Measurements from ENCODE around the gene SPTLC3. TPM values are rescaled to one million over a fixed set of nuclear protein-coding genes. Genes with fewer than 3 reads are reported as not detected.

SPTLC3 gene
- total and polyA plus RNA-seq, 2 of the 13 experiments (the other 11 are each of a cell fraction or from before 2014, with no cell fraction given) = 20.5 to 95.6 TPM

DNA sequence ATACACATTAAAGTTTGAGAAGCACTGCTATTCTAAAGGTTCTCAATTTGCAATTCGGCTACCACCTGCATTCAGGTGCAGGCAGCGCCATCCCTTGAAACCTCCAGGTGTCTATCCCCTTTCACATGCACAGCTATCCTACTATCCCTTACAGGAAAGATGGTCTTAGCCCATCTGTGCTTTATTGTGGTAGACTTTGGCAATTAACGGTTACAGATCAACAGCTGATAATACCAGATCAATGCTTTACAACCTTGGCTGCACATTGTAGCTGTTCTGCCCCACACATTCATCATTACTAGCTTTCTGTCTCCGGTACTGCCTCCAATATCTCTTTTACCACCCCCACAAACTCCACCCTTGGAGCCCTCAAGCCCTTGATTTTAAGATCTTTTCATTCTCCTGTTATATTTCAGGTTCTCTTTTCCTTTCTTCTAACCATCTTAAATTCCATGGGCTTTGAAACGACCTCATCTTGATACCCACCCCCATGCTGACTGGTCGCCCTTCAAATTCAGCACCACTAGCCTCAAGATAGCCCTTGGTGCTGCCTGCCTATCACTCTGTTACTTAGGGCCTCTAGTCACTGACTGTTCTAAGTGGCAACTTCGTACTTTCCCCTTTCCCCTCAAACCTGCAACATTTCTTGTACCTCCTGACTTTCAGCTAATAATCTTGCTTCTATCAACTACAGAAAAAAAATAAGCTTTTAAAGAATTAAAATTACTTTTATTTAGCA, 50.8 kb downstream of the SPTLC3 start (continued):
- no peak for TF ChIP-seq MED13 (CRISPR knock-in tag; IDR thresholded peaks at IDR 0.05)
- TF ChIP-seq NCOA1 (CRISPR knock-in tag; IDR thresholded peaks at IDR 0.05) = 0 out of 2 replicates have a peak, but pooled peaks have one; percentile 17
- TF ChIP-seq STAG1 (CRISPR knock-in tag; IDR thresholded peaks at IDR 0.05) = no peak
- no peak for TF ChIP-seq SSRP1 (CRISPR knock-in tag; IDR thresholded peaks at IDR 0.05)
- peak; percentile 15 for TF ChIP-seq XRCC5 (optimal IDR thresholded peaks at IDR 0.05; ENCODE audit: low read length)
- TF ChIP-seq, protein P1, sequence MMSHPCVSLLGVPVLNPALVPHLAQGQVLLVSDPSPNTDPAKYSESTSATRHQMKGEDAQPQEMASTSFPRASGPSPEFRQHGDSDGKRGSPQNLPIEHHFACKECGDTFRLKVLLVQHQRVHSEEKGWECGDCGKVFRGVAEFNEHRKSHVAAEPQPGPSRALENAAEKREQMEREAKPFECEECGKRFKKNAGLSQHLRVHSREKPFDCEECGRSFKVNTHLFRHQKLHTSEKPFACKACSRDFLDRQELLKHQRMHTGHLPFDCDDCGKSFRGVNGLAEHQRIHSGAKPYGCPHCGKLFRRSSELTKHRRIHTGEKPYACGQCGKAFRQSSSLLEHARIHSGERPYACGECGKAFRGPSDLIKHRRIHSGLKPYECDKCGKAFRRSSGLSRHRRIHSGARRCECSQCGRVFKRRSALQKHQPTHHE (CRISPR knock-in tag; IDR thresholded peaks at IDR 0.05; ENCODE audit: borderline replicate concordance) = no peak
- no peak for TF ChIP-seq ZNF333 (CRISPR knock-in tag; IDR thresholded peaks at IDR 0.05; ENCODE audit: borderline replicate concordance)
- TF ChIP-seq, protein P2, sequence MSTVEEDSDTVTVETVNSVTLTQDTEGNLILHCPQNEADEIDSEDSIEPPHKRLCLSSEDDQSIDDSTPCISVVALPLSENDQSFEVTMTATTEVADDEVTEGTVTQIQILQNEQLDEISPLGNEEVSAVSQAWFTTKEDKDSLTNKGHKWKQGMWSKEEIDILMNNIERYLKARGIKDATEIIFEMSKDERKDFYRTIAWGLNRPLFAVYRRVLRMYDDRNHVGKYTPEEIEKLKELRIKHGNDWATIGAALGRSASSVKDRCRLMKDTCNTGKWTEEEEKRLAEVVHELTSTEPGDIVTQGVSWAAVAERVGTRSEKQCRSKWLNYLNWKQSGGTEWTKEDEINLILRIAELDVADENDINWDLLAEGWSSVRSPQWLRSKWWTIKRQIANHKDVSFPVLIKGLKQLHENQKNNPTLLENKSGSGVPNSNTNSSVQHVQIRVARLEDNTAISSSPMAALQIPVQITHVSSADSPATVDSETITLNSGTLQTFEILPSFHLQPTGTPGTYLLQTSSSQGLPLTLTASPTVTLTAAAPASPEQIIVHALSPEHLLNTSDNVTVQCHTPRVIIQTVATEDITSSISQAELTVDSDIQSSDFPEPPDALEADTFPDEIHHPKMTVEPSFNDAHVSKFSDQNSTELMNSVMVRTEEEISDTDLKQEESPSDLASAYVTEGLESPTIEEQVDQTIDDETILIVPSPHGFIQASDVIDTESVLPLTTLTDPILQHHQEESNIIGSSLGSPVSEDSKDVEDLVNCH (CRISPR knock-in tag; IDR thresholded peaks at IDR 0.05) = 0 out of 2 replicates have a peak, but pooled peaks have one; percentile 66
- TF ChIP-seq, protein P3, sequence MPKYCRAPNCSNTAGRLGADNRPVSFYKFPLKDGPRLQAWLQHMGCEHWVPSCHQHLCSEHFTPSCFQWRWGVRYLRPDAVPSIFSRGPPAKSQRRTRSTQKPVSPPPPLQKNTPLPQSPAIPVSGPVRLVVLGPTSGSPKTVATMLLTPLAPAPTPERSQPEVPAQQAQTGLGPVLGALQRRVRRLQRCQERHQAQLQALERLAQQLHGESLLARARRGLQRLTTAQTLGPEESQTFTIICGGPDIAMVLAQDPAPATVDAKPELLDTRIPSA (CRISPR knock-in tag; IDR thresholded peaks at IDR 0.05; ENCODE audit: borderline replicate concordance) = no peak
- no peak for TF ChIP-seq SKI (IDR thresholded peaks at IDR 0.05; ENCODE audit: partially characterized antibody)
- no peak; the same call in 1 of the 2 replicates for TF ChIP-seq TCF7 (IDR thresholded peaks at IDR 0.05; ENCODE audit: low read depth)
- TF ChIP-seq, protein P4, sequence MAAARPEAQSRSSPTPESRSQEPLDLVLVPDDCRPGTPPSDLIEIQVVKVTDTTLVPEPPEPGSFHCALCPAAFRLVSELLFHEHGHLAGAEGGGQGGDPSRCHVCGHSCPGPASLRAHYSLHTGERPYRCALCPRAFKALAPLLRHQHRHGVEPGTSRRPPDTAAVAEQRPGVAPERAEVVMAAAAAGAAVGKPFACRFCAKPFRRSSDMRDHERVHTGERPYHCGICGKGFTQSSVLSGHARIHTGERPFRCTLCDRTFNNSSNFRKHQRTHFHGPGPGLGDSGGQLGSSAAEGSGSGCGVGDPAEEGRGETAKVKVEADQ (CRISPR knock-in tag; IDR thresholded peaks at IDR 0.05; ENCODE audit: borderline replicate concordance) = no peak
- TF ChIP-seq BORCS8-MEF2B (CRISPR knock-in tag; IDR thresholded peaks at IDR 0.05) = no peak
- peak; percentile 74 for TF ChIP-seq TARDBP (CRISPR knock-in tag; IDR thresholded peaks at IDR 0.05)
- TF ChIP-seq FIP1L1 (IDR thresholded peaks at IDR 0.05; ENCODE audit: borderline replicate concordance, insufficient read depth, low read depth, low read length) = no peak
- no peak for TF ChIP-seq PBX2 (CRISPR knock-in tag; IDR thresholded peaks at IDR 0.05)
- TF ChIP-seq, protein P5, sequence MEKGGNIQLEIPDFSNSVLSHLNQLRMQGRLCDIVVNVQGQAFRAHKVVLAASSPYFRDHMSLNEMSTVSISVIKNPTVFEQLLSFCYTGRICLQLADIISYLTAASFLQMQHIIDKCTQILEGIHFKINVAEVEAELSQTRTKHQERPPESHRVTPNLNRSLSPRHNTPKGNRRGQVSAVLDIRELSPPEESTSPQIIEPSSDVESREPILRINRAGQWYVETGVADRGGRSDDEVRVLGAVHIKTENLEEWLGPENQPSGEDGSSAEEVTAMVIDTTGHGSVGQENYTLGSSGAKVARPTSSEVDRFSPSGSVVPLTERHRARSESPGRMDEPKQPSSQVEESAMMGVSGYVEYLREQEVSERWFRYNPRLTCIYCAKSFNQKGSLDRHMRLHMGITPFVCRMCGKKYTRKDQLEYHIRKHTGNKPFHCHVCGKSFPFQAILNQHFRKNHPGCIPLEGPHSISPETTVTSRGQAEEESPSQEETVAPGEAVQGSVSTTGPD (CRISPR knock-in tag; IDR thresholded peaks at IDR 0.05) = peak; percentile 44; the same call in 1 of the 2 replicates
- TF ChIP-seq ZNF331 (CRISPR knock-in tag; IDR thresholded peaks at IDR 0.05) = peak; percentile 16; the same call in 1 of the 2 replicates
- no peak for TF ChIP-seq PTBP1 (IDR thresholded peaks at IDR 0.05; ENCODE audit: low read depth, low read length, poor library complexity, severe bottlenecking)
- 0 out of 4 replicates have a peak, but pooled peaks have one; percentile 25 to 28 for TF ChIP-seq POLR2A (IDR thresholded peaks at IDR 0.05; ENCODE audit: insufficient read depth in 1 of 2, low read depth in 2 of 2, low read length in 2 of 2)
- TF ChIP-seq RBAK (CRISPR knock-in tag; IDR thresholded peaks at IDR 0.05) = no peak
- no peak for TF ChIP-seq RXRB (CRISPR knock-in tag; IDR thresholded peaks at IDR 0.05; ENCODE audit: borderline replicate concordance)
- TF ChIP-seq MTF1 (CRISPR knock-in tag; IDR thresholded peaks at IDR 0.05) = no peak
